Activated naive CD4-positive, alpha-beta T cell treated with anti-CD3 and anti-CD28 coated beads, Interleukin-2, amount 50 U/mL, for 16 hours (primary cell): ENCODE data around the gene SWI5.

Experiments
- DNase-seq: peaks from one replicate; pipeline ENCODE4 v3.0.0-alpha.2; 2020

The SWI5 gene

GRCh38 chr9:128280084-128280622 lies 4.1 kb downstream of the SWI5 start:
- no peak for DNase-seq

- DNase-seq: no peak
These were observed 6.4 kb downstream of the SWI5 start for GRCh38 chr9:128282500-128282899.

GRCh38 chr9:128285033-128285784 lies 9.1 kb downstream of the SWI5 start:
- DNase-seq: no peak

GRCh38 chr9:128286440-128286839 lies 10.4 kb downstream of the SWI5 start:
- no peak for DNase-seq

- DNase-seq: no peak
These were observed 12.4 kb downstream of the SWI5 start for GRCh38 chr9:128288273-128289004.

- DNase-seq: no peak
These were observed 15.9 kb downstream of the SWI5 start for GRCh38 chr9:128292009-128292408.

- no peak for DNase-seq
These were observed 17.0 kb downstream of the SWI5 start for GRCh38 chr9:128293091-128293490.

GRCh38 chr9:128294142-128294541 lies 18.1 kb downstream of the SWI5 start:
- no peak for DNase-seq

- no peak for DNase-seq
These were observed 20.5 kb downstream of the SWI5 start for GRCh38 chr9:128296340-128297220.

GRCh38 chr9:128297221-128297773 lies 21.2 kb downstream of the SWI5 start:
- no peak for DNase-seq

GRCh38 chr9:128298535-128299482 lies 22.7 kb downstream of the SWI5 start:
- DNase-seq: no peak

GRCh38 chr9:128304136-128304970 lies 28.3 kb downstream of the SWI5 start:
- no peak for DNase-seq

GRCh38 chr9:128304971-128305288 lies 28.9 kb downstream of the SWI5 start:
- DNase-seq: no peak

GRCh38 chr9:128309551-128309950 lies 33.5 kb downstream of the SWI5 start:
- no peak for DNase-seq

- DNase-seq: no peak
These were observed 34.4 kb downstream of the SWI5 start for GRCh38 chr9:128310461-128310860.

- no peak for DNase-seq
These were observed 38.6 kb downstream of the SWI5 start for GRCh38 chr9:128314697-128315096.

GRCh38 chr9:128316421-128316820 lies 40.3 kb downstream of the SWI5 start:
- no peak for DNase-seq

- no peak for DNase-seq
These were observed 41.6 kb downstream of the SWI5 start for GRCh38 chr9:128317629-128318028.

GRCh38 chr9:128321343-128321742 lies 45.3 kb downstream of the SWI5 start:
- no peak for DNase-seq

- no peak for DNase-seq
These were observed 45.9 kb downstream of the SWI5 start for GRCh38 chr9:128321879-128322403.
